HL-60 (cell line): ENCODE measurements around the gene SFI1.

ENCODE experiments used
- POLR2AphosphoS5 ChIP-seq: IDR thresholded peaks from 2 replicates; pipeline ENCODE4 v1.6.1; 2012; ENCODE audit warnings: low read depth
- REST ChIP-seq: IDR thresholded peaks from 2 replicates; pipeline ENCODE4 v1.6.1; 2012; ENCODE audit warnings: low read depth; ENCODE audit not compliant: insufficient replicate concordance
- SPI1 ChIP-seq: IDR thresholded peaks from 2 replicates; pipeline ENCODE4 v1.6.1; 2012; ENCODE audit warnings: low read depth, mild to moderate bottlenecking, borderline replicate concordance
- TF ChIP-seq, protein P1 (sequence below): IDR thresholded peaks from one replicate; pipeline ENCODE4 v1.5.1; 2011; ENCODE audit warnings: low read length, control low read depth, inconsistent platforms; ENCODE audit not compliant: insufficient read depth

DNA sequence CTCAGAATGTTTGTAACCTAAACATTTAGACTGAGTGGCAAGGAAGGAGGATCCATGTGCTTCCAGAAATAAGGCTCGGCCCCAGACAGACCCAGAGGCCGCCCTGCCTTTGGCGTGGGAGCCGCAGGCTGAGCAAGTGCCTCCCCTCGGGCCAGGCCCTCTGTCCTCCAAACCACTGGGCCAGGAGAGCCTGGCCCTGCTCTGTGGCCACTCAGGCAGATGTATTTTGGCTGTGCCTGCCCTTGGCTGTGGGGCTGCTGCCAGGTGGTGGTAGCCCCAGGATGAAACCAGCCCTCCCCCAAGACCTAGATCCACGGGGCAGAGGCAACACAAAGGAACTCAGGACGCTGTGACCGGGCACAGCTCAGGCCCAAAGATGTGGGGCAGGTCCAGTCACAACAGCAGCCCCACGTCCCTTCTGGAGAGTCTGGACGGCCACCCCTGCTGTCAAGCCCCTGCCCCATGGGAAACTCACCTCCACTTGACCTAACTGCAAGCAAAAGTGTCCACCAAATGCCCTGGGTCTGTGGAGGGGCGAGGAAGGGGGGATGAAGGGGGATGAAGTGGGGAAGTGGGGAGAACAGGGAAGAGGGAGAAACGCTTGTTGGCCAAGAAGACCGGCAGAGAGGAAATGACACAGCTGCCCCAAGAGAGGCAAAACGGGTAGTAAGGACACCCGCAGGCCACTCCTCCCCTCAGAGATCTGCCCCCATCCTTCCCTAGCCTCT, 141.7 kb downstream of the SFI1 start:
- TF ChIP-seq, protein P1, sequence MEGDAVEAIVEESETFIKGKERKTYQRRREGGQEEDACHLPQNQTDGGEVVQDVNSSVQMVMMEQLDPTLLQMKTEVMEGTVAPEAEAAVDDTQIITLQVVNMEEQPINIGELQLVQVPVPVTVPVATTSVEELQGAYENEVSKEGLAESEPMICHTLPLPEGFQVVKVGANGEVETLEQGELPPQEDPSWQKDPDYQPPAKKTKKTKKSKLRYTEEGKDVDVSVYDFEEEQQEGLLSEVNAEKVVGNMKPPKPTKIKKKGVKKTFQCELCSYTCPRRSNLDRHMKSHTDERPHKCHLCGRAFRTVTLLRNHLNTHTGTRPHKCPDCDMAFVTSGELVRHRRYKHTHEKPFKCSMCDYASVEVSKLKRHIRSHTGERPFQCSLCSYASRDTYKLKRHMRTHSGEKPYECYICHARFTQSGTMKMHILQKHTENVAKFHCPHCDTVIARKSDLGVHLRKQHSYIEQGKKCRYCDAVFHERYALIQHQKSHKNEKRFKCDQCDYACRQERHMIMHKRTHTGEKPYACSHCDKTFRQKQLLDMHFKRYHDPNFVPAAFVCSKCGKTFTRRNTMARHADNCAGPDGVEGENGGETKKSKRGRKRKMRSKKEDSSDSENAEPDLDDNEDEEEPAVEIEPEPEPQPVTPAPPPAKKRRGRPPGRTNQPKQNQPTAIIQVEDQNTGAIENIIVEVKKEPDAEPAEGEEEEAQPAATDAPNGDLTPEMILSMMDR = no peak
- TF ChIP-seq REST (no peak), POLR2AphosphoS5 (no peak), SPI1 (peak; percentile 96)
